HEK293 (cell line): ENCODE measurements around the gene C9orf40.

Experiments
- ELK4 ChIP-seq: IDR thresholded peaks from 2 replicates; pipeline ENCODE4 v1.6.1; 2011; ENCODE audit warnings: mild to moderate bottlenecking, low read depth, low read length, borderline replicate concordance
- MEIS1 ChIP-seq: sonication (generic); formaldehyde crosslinking; IDR thresholded peaks from 2 replicates; pipeline ENCODE4 v1.8.1; 2022; ENCODE audit warnings: missing genetic modification reagents, mild to moderate bottlenecking, borderline replicate concordance
- MYNN ChIP-seq: fragments of 450-650 bp; formaldehyde crosslinking; IDR thresholded peaks from 2 replicates; pipeline ENCODE4 v1.5.1; 2016; ENCODE audit warnings: missing biosample characterization, missing genetic modification characterization, borderline replicate concordance
- RBAK ChIP-seq: fragments of 450-650 bp; formaldehyde crosslinking; IDR thresholded peaks from 2 replicates; pipeline ENCODE4 v1.5.1; 2016; ENCODE audit warnings: missing biosample characterization, missing genetic modification characterization
- ZIC2 ChIP-seq: fragments of 450-650 bp; formaldehyde crosslinking; IDR thresholded peaks from 2 replicates; pipeline ENCODE4 v1.5.1; 2016; ENCODE audit warnings: missing biosample characterization, missing genetic modification characterization
- ZNF10 ChIP-seq: fragments of 450-650 bp; formaldehyde crosslinking; IDR thresholded peaks from 2 replicates; pipeline ENCODE4 v1.5.1; 2017; ENCODE audit warnings: missing biosample characterization, missing genetic modification characterization
- ZNF146 ChIP-seq: fragments of 450-650 bp; formaldehyde crosslinking; IDR thresholded peaks from 2 replicates; pipeline ENCODE4 v1.5.1; 2016; ENCODE audit warnings: missing biosample characterization, missing genetic modification characterization
- ZNF202 ChIP-seq: fragments of 450-650 bp; formaldehyde crosslinking; IDR thresholded peaks from 2 replicates; pipeline ENCODE4 v1.5.1; 2016; ENCODE audit warnings: missing biosample characterization, missing genetic modification characterization, borderline replicate concordance
- ZNF324 ChIP-seq: fragments of 450-650 bp; formaldehyde crosslinking; IDR thresholded peaks from 2 replicates; pipeline ENCODE4 v1.5.1; 2016; ENCODE audit warnings: missing biosample characterization, missing genetic modification characterization
- ZNF366 ChIP-seq: fragments of 450-650 bp; formaldehyde crosslinking; conservative IDR thresholded peaks from 2 replicates; pipeline ENCODE4 v1.5.1; 2016; ENCODE audit warnings: missing biosample characterization, missing genetic modification characterization
- ZNF416 ChIP-seq: fragments of 450-650 bp; formaldehyde crosslinking; IDR thresholded peaks from 2 replicates; pipeline ENCODE4 v1.5.1; 2016; ENCODE audit warnings: missing biosample characterization, missing genetic modification characterization
- ZNF558 ChIP-seq: fragments of 450-650 bp; formaldehyde crosslinking; IDR thresholded peaks from 2 replicates; pipeline ENCODE4 v1.5.1; 2016; ENCODE audit warnings: missing biosample characterization, missing genetic modification characterization
- ZNF585B ChIP-seq: fragments of 450-650 bp; formaldehyde crosslinking; IDR thresholded peaks from 2 replicates; pipeline ENCODE4 v1.5.1; 2016; ENCODE audit warnings: missing biosample characterization, missing genetic modification characterization
- ZNF596 ChIP-seq: fragments of 450-650 bp; IDR thresholded peaks from 2 replicates; pipeline ENCODE4 v1.5.0; 2018; ENCODE audit warnings: missing biosample characterization, mild to moderate bottlenecking, missing genetic modification characterization, moderate library complexity
- ZNF600 ChIP-seq: fragments of 450-650 bp; formaldehyde crosslinking; IDR thresholded peaks from 2 replicates; pipeline ENCODE4 v1.5.1; 2016; ENCODE audit warnings: missing biosample characterization, missing genetic modification characterization
- ZNF670 ChIP-seq: fragments of 450-650 bp; formaldehyde crosslinking; IDR thresholded peaks from 2 replicates; pipeline ENCODE4 v1.5.1; 2016; ENCODE audit warnings: missing biosample characterization, missing genetic modification characterization, low read depth
- ZNF677 ChIP-seq: fragments of 450-650 bp; IDR thresholded peaks from 2 replicates; pipeline ENCODE4 v1.5.0; 2018; ENCODE audit warnings: missing biosample characterization, mild to moderate bottlenecking, missing genetic modification characterization, moderate library complexity
- ZNF776 ChIP-seq: fragments of 450-650 bp; formaldehyde crosslinking; IDR thresholded peaks from 2 replicates; pipeline ENCODE4 v1.5.0; 2017; ENCODE audit warnings: missing biosample characterization, missing genetic modification characterization, borderline replicate concordance
- ZNF791 ChIP-seq: fragments of 450-650 bp; formaldehyde crosslinking; IDR thresholded peaks from 2 replicates; pipeline ENCODE4 v1.5.1; 2016; ENCODE audit warnings: missing biosample characterization, missing genetic modification characterization
- ZNF843 ChIP-seq: fragments of 450-650 bp; formaldehyde crosslinking; IDR thresholded peaks from 2 replicates; pipeline ENCODE4 v1.5.1; 2016; ENCODE audit warnings: missing biosample characterization, missing genetic modification characterization
- ZSCAN30 ChIP-seq: fragments of 450-650 bp; IDR thresholded peaks from 2 replicates; pipeline ENCODE4 v1.5.1; 2018; ENCODE audit warnings: missing biosample characterization, mild to moderate bottlenecking, missing genetic modification characterization, moderate library complexity
- ZSCAN4 ChIP-seq: fragments of 450-650 bp; formaldehyde crosslinking; IDR thresholded peaks from 2 replicates; pipeline ENCODE4 v1.5.1; 2017; ENCODE audit warnings: missing biosample characterization, missing genetic modification characterization
- TF ChIP-seq, protein P1 (sequence below): fragments of 450-650 bp; IDR thresholded peaks from 2 replicates; pipeline ENCODE4 v1.5.1; 2018; ENCODE audit warnings: missing biosample characterization, missing genetic modification characterization
- TF ChIP-seq, protein P2 (sequence below): fragments of 450-650 bp; formaldehyde crosslinking; IDR thresholded peaks from 2 replicates; pipeline ENCODE4 v1.5.1; 2016; ENCODE audit warnings: missing biosample characterization, missing genetic modification characterization
- TF ChIP-seq, protein P3 (sequence below): fragments of 450-650 bp; formaldehyde crosslinking; IDR thresholded peaks from 2 replicates; pipeline ENCODE4 v1.5.1; 2017; ENCODE audit warnings: missing biosample characterization, mild to moderate bottlenecking, missing genetic modification characterization, moderate library complexity

C9orf40 gene

GRCh38 chr9:74952201-74953151 lies at the start of gene C9orf40 (continued):
- TF ChIP-seq ZNF324 (tag by site-specific recombination): no peak
- no peak for TF ChIP-seq ZNF416 (tag by site-specific recombination)
- no peak for TF ChIP-seq MEIS1 (CRISPR knock-in tag)
- TF ChIP-seq ZNF677 (tag by site-specific recombination): no peak
- TF ChIP-seq ZIC2: no peak
- TF ChIP-seq ZNF791 (tag by site-specific recombination): no peak
- TF ChIP-seq ZNF585B: no peak
- TF ChIP-seq RBAK (tag by site-specific recombination): no peak
- TF ChIP-seq ZSCAN30 (tag by site-specific recombination): no peak
- 0 out of 2 replicates have a peak, but pooled peaks have one; percentile 7 for TF ChIP-seq ZNF146 (tag by site-specific recombination)
- TF ChIP-seq ZNF596 (tag by site-specific recombination): no peak
- TF ChIP-seq ZNF670 (tag by site-specific recombination): no peak
- no peak for TF ChIP-seq ZNF558 (tag by site-specific recombination)
- TF ChIP-seq, protein P1, sequence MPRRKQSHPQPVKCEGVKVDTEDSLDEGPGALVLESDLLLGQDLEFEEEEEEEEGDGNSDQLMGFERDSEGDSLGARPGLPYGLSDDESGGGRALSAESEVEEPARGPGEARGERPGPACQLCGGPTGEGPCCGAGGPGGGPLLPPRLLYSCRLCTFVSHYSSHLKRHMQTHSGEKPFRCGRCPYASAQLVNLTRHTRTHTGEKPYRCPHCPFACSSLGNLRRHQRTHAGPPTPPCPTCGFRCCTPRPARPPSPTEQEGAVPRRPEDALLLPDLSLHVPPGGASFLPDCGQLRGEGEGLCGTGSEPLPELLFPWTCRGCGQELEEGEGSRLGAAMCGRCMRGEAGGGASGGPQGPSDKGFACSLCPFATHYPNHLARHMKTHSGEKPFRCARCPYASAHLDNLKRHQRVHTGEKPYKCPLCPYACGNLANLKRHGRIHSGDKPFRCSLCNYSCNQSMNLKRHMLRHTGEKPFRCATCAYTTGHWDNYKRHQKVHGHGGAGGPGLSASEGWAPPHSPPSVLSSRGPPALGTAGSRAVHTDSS (tag by site-specific recombination): no peak
- 0 out of 2 replicates have a peak, but pooled peaks have one; percentile 15 for TF ChIP-seq ZNF10
- TF ChIP-seq ZNF366: no peak
- TF ChIP-seq ELK4: peak; percentile 45; the same call in 1 of the 2 replicates
- TF ChIP-seq ZNF776 (tag by site-specific recombination): no peak
- TF ChIP-seq, protein P2, sequence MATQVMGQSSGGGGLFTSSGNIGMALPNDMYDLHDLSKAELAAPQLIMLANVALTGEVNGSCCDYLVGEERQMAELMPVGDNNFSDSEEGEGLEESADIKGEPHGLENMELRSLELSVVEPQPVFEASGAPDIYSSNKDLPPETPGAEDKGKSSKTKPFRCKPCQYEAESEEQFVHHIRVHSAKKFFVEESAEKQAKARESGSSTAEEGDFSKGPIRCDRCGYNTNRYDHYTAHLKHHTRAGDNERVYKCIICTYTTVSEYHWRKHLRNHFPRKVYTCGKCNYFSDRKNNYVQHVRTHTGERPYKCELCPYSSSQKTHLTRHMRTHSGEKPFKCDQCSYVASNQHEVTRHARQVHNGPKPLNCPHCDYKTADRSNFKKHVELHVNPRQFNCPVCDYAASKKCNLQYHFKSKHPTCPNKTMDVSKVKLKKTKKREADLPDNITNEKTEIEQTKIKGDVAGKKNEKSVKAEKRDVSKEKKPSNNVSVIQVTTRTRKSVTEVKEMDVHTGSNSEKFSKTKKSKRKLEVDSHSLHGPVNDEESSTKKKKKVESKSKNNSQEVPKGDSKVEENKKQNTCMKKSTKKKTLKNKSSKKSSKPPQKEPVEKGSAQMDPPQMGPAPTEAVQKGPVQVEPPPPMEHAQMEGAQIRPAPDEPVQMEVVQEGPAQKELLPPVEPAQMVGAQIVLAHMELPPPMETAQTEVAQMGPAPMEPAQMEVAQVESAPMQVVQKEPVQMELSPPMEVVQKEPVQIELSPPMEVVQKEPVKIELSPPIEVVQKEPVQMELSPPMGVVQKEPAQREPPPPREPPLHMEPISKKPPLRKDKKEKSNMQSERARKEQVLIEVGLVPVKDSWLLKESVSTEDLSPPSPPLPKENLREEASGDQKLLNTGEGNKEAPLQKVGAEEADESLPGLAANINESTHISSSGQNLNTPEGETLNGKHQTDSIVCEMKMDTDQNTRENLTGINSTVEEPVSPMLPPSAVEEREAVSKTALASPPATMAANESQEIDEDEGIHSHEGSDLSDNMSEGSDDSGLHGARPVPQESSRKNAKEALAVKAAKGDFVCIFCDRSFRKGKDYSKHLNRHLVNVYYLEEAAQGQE: peak; percentile 61; the same call in 1 of the 2 replicates
- no peak for TF ChIP-seq ZNF202 (tag by site-specific recombination)
- 0 out of 2 replicates have a peak, but pooled peaks have one; percentile 21 for TF ChIP-seq ZNF600 (tag by site-specific recombination)
- TF ChIP-seq, protein P3, sequence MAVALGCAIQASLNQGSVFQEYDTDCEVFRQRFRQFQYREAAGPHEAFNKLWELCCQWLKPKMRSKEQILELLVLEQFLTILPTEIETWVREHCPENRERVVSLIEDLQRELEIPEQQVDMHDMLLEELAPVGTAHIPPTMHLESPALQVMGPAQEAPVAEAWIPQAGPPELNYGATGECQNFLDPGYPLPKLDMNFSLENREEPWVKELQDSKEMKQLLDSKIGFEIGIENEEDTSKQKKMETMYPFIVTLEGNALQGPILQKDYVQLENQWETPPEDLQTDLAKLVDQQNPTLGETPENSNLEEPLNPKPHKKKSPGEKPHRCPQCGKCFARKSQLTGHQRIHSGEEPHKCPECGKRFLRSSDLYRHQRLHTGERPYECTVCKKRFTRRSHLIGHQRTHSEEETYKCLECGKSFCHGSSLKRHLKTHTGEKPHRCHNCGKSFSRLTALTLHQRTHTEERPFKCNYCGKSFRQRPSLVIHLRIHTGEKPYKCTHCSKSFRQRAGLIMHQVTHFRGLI (tag by site-specific recombination): peak; percentile 32; the same call in 1 of the 2 replicates
- TF ChIP-seq ZNF843 (tag by site-specific recombination): peak; percentile 57
- TF ChIP-seq ZSCAN4 (tag by site-specific recombination): peak; percentile 28; the same call in 1 of the 2 replicates
- TF ChIP-seq MYNN: no peak
